ENCODE measurements around the gene PDE7B.

Gene PDE7B

DNA sequence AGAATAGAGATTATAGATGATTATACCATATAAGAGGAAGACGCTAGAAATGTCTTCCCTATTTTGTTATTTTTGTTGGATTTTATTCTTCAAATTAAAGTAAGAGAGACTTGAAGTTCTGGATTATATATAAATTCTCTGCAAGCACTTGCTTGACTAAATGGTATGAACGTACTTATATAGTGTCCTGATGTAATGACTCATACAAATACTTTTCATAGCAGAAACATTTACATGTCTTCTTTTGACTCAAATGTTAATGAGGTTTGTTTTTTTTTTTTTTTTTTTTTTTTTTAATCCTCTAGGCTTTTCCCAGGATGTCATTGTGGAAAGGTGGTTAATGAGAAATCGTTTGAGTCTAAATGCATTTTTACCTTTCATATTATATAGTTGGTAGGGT is 55.0 kb downstream of the PDE7B start:
- Histone ChIP-seq H3K4me1 (ENCODE audit: control insufficient read depth, insufficient read depth, low read length, poor library complexity, severe bottlenecking) (no peaks in the 10 kb centered on the region), H3K36me3 (ENCODE audit: control insufficient read depth, insufficient read depth, low read length) (no peaks in the 10 kb centered on the region), H3K4me3 (ENCODE audit: extremely low read depth, insufficient read depth, low read length, poor library complexity, severe bottlenecking) (no peak overlapping the region), H3K9me3 (ENCODE audit: control insufficient read depth, low read length) (no peaks in the 10 kb centered on the region), H3K27ac (ENCODE audit: low read depth, low read length, severe bottlenecking) (no peak overlapping the region)
- no CpG with 5 or more reads among the region's 3 CpGs for WGBS, 2 experiments (ENCODE audit: insufficient coverage in 2 of 2)

DNA sequence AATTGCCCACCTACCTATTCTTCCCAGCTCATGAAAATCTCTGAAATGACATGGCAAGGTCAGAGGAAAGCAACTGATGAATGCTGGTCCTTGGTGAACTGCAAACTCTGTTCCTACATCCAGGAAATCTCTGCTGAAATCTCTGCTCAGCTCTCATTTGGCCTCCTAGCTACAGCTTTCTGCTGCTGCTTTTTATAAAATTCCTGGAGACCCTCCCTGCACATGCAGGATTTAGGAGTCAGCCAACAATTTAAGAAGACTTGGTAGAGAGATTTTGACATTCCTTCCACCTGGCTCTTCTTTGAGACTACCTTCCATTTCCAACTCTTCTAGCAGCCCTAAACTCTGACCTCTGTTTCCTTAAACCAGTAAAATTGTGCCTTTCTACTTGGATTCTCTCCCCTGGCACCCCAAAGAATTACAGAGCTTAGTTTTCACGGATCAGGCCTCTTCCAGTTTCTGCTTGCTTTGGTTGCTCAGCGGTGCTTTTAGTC is 55.5 kb downstream of the PDE7B start:
- Histone ChIP-seq H3K27ac (ENCODE audit: low read depth, low read length, severe bottlenecking) (no peak overlapping the region), H3K36me3 (ENCODE audit: control insufficient read depth, insufficient read depth, low read length) (no peaks in the 10 kb centered on the region), H3K4me1 (ENCODE audit: control insufficient read depth, insufficient read depth, low read length, poor library complexity, severe bottlenecking) (no peaks in the 10 kb centered on the region), H3K4me3 (ENCODE audit: extremely low read depth, insufficient read depth, low read length, poor library complexity, severe bottlenecking) (no peak overlapping the region), H3K9me3 (ENCODE audit: control insufficient read depth, low read length) (no peaks in the 10 kb centered on the region)
- WGBS, 2 experiments (ENCODE audit: insufficient coverage in 2 of 2): no CpG with 5 or more reads among the region's 2 CpGs

DNA sequence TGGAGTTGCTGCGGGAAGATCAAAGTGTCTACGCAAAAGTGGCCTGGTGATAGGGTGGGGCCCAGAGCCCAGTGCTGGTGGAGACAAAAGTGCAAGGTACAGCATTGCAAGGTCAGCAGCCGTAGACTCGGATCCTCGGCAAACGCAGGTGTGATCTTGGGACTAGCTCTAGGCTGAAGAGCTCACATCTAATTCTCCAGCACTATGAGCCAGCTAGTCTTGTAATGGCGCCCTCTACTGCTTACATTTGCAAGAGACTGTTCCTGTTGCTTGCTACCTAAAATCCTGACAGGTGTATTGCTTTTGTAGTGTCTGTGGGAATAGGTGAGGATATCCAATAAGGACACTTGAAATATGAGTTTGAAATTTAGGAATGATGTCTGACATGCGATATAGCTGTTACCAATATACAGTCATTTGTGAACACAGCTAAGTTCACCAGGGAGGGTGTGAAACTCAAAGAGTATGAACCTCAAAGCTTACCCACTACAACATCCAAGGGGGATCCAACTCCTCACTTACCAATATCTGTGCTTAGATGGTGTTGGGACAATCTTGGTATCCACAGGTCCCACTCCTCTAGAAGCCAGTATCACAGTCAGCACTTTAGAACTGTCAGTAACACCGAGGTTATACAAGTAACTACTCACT is 58.4 kb downstream of the PDE7B start:
- Histone ChIP-seq H3K9me3 (ENCODE audit: control insufficient read depth, low read length) (no peaks in the 10 kb centered on the region), H3K4me3 (ENCODE audit: extremely low read depth, insufficient read depth, low read length, poor library complexity, severe bottlenecking) (no peak overlapping the region), H3K4me1 (ENCODE audit: control insufficient read depth, insufficient read depth, low read length, poor library complexity, severe bottlenecking) (no peaks in the 10 kb centered on the region), H3K36me3 (ENCODE audit: control insufficient read depth, insufficient read depth, low read length) (no peaks in the 10 kb centered on the region), H3K27ac (ENCODE audit: low read depth, low read length, severe bottlenecking) (no peak overlapping the region)
- WGBS, 2 experiments (ENCODE audit: insufficient coverage in 2 of 2): 44 to 47% methylated on average over 6 to 7 of the region's 9 CpGs

GRCh38 chr6:135910790-135911618 is 59.5 kb downstream of the PDE7B start:
- no peaks in the 10 kb centered on the region for H3K9me3 ChIP-seq (ENCODE audit: control insufficient read depth, low read length)
- no peak overlapping the region for H3K4me3 ChIP-seq (ENCODE audit: extremely low read depth, insufficient read depth, low read length, poor library complexity, severe bottlenecking)
- no peaks in the 10 kb centered on the region for H3K36me3 ChIP-seq (ENCODE audit: control insufficient read depth, insufficient read depth, low read length)
- no peaks in the 10 kb centered on the region for H3K4me1 ChIP-seq (ENCODE audit: control insufficient read depth, insufficient read depth, low read length, poor library complexity, severe bottlenecking)
- WGBS, 2 experiments (ENCODE audit: insufficient coverage in 2 of 2): no CpG with 5 or more reads among the region's 2 CpGs
- H3K27ac ChIP-seq (ENCODE audit: low read depth, low read length, severe bottlenecking): no peak overlapping the region

GRCh38 chr6:135913785-135914184 is 62.3 kb downstream of the PDE7B start:
- H3K27ac ChIP-seq (ENCODE audit: low read depth, low read length, severe bottlenecking): no peak overlapping the region
- WGBS, 2 experiments (ENCODE audit: insufficient coverage in 2 of 2): no CpG with 5 or more reads among the region's 2 CpGs
- no peaks in the 10 kb centered on the region for H3K4me1 ChIP-seq (ENCODE audit: control insufficient read depth, insufficient read depth, low read length, poor library complexity, severe bottlenecking)
- no peak overlapping the region for H3K4me3 ChIP-seq (ENCODE audit: extremely low read depth, insufficient read depth, low read length, poor library complexity, severe bottlenecking)
- H3K36me3 ChIP-seq (ENCODE audit: control insufficient read depth, insufficient read depth, low read length): no peaks in the 10 kb centered on the region
- H3K9me3 ChIP-seq (ENCODE audit: control insufficient read depth, low read length): no peaks in the 10 kb centered on the region

- WGBS, 2 experiments (ENCODE audit: insufficient coverage in 2 of 2): 92 to 100% methylated on average over 2 of the region's 4 CpGs
- Histone ChIP-seq H3K27ac (ENCODE audit: low read depth, low read length, severe bottlenecking) (no peak overlapping the region), H3K36me3 (ENCODE audit: control insufficient read depth, insufficient read depth, low read length) (no peaks in the 10 kb centered on the region), H3K4me1 (ENCODE audit: control insufficient read depth, insufficient read depth, low read length, poor library complexity, severe bottlenecking) (peaks cover 6% of the 10 kb centered on the region), H3K9me3 (ENCODE audit: control insufficient read depth, low read length) (no peaks in the 10 kb centered on the region), H3K4me3 (ENCODE audit: extremely low read depth, insufficient read depth, low read length, poor library complexity, severe bottlenecking) (no peak overlapping the region)
Observed at GRCh38 chr6:135919026-135919425, 67.5 kb downstream of the PDE7B start.

GRCh38 chr6:135920689-135921088 is 69.2 kb downstream of the PDE7B start:
- peaks cover 6% of the 10 kb centered on the region for H3K4me1 ChIP-seq (ENCODE audit: control insufficient read depth, insufficient read depth, low read length, poor library complexity, severe bottlenecking)
- 94 to 100% methylated on average over 6 of the region's 7 CpGs for WGBS, 2 experiments (ENCODE audit: insufficient coverage in 2 of 2)
- no peaks in the 10 kb centered on the region for H3K36me3 ChIP-seq (ENCODE audit: control insufficient read depth, insufficient read depth, low read length)
- H3K9me3 ChIP-seq (ENCODE audit: control insufficient read depth, low read length): no peaks in the 10 kb centered on the region
- H3K27ac ChIP-seq (ENCODE audit: low read depth, low read length, severe bottlenecking): no peak overlapping the region
- no peak overlapping the region for H3K4me3 ChIP-seq (ENCODE audit: extremely low read depth, insufficient read depth, low read length, poor library complexity, severe bottlenecking)

GRCh38 chr6:135921188-135921587 is 69.7 kb downstream of the PDE7B start:
- no peaks in the 10 kb centered on the region for H3K36me3 ChIP-seq (ENCODE audit: control insufficient read depth, insufficient read depth, low read length)
- H3K4me3 ChIP-seq (ENCODE audit: extremely low read depth, insufficient read depth, low read length, poor library complexity, severe bottlenecking): no peak overlapping the region
- H3K9me3 ChIP-seq (ENCODE audit: control insufficient read depth, low read length): no peaks in the 10 kb centered on the region
- 100% methylated on average over 1 of the region's 2 CpGs; no CpG with 5 or more reads in 1 of the 2 experiments for WGBS, 2 experiments (ENCODE audit: insufficient coverage in 2 of 2)
- no peak overlapping the region for H3K27ac ChIP-seq (ENCODE audit: low read depth, low read length, severe bottlenecking)
- H3K4me1 ChIP-seq (ENCODE audit: control insufficient read depth, insufficient read depth, low read length, poor library complexity, severe bottlenecking): peaks cover 6% of the 10 kb centered on the region

DNA sequence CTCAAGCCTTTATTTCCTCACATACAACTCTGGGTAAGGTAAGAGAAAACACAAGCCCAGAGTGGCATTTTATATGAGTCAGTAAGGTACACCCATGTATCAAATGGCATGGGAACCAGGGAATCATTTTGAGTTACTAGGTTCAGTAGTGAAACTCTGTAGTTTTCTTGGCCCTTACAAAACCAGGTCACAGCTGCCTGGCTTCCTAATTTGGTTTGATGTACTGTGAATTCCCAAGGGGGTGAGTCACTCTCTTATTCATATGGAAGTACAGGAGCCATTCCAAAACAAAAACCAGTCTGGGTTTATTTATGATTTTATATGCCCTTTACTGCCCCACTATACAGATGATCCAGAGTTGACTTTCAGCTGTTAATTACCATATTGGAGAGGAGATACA is 70.7 kb downstream of the PDE7B start:
- Histone ChIP-seq H3K36me3 (ENCODE audit: control insufficient read depth, insufficient read depth, low read length) (no peaks in the 10 kb centered on the region), H3K4me3 (ENCODE audit: extremely low read depth, insufficient read depth, low read length, poor library complexity, severe bottlenecking) (no peak overlapping the region), H3K27ac (ENCODE audit: low read depth, low read length, severe bottlenecking) (no peak overlapping the region), H3K9me3 (ENCODE audit: control insufficient read depth, low read length) (no peaks in the 10 kb centered on the region), H3K4me1 (ENCODE audit: control insufficient read depth, insufficient read depth, low read length, poor library complexity, severe bottlenecking) (peaks cover 6% of the 10 kb centered on the region)

DNA sequence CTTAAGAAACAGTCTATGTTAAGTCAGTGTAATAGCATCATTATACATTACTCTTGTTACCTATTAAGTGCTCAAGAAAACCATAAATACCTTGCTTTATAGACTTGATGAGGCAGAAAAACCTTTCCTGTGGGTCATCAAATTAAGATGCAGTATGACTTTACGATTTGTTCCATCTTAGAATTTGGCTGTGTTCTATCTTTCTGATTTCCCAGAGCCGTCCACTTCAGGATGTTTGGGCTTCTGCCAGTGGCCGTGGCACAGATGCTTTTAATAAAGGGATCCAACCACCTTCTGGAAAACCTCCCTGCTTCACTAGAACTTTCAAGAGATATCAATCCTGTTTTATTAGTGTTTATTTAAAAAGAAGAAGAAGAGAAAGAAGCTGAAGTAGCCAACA is 71.2 kb downstream of the PDE7B start:
- Histone ChIP-seq H3K36me3 (ENCODE audit: control insufficient read depth, insufficient read depth, low read length) (no peaks in the 10 kb centered on the region), H3K9me3 (ENCODE audit: control insufficient read depth, low read length) (no peaks in the 10 kb centered on the region), H3K27ac (ENCODE audit: low read depth, low read length, severe bottlenecking) (no peak overlapping the region), H3K4me3 (ENCODE audit: extremely low read depth, insufficient read depth, low read length, poor library complexity, severe bottlenecking) (no peak overlapping the region), H3K4me1 (ENCODE audit: control insufficient read depth, insufficient read depth, low read length, poor library complexity, severe bottlenecking) (peaks cover 6% of the 10 kb centered on the region)
- WGBS, 2 experiments (ENCODE audit: insufficient coverage in 2 of 2): 83 to 100% methylated on average over 1 to 2 of the region's 3 CpGs

DNA sequence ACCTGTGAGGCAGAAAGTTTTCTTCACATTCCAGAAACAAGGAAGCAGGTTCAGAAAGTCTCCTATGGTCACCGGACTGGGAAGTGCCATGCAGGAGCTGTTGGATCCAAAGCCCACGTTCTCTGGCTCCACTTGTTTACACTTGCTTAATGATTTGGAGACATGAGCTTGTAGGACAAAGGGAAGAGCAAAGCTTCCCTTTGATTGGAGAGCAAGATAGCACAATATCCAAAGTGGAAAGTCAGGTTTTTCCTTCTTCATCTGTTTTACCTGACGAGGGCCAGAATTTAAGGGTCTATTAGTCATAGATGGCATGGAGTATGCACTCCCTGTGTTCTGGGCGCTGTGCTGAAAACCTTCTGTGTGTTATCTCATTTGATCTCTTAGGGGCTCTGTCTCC is 81.2 kb downstream of the PDE7B start:
- H3K27ac ChIP-seq (ENCODE audit: low read depth, low read length, severe bottlenecking): no peak overlapping the region
- WGBS, 2 experiments (ENCODE audit: insufficient coverage in 2 of 2): 85 to 91% methylated on average over 3 to 4 of the region's 4 CpGs

More for the DNA sequence above, 81.2 kb downstream of the PDE7B start:
- Histone ChIP-seq H3K9me3 (ENCODE audit: control insufficient read depth, low read length) (no peaks in the 10 kb centered on the region), H3K36me3 (ENCODE audit: control insufficient read depth, insufficient read depth, low read length) (no peaks in the 10 kb centered on the region), H3K4me3 (ENCODE audit: extremely low read depth, insufficient read depth, low read length, poor library complexity, severe bottlenecking) (no peak overlapping the region), H3K4me1 (ENCODE audit: control insufficient read depth, insufficient read depth, low read length, poor library complexity, severe bottlenecking) (no peaks in the 10 kb centered on the region)

Data from mesodermal cell (in vitro differentiated cells).